GM13976 (cell line): ENCODE data around the gene MCTP1.
"Not testable (repeated sequence)": the region's sequence is repeated elsewhere in the genome, so short reads cannot be mapped to it uniquely, and the experiment has no call there.

ENCODE experiments used
- DNase-seq: peaks from one replicate; pipeline ENCODE4 v3.0.0; 2012; ENCODE audit warnings: low spot score
- CTCF ChIP-seq: IDR thresholded peaks from 2 replicates; pipeline ENCODE4 v1.5.1; 2012; ENCODE audit warnings: borderline replicate concordance, mild to moderate bottlenecking; ENCODE audit not compliant: insufficient read depth; ENCODE audit errors: extremely low read depth, missing control alignments, control extremely low read depth
- in situ Hi-C: fragments of 300-500 bp; cut with MboI; formaldehyde crosslinking; loops from one replicate; pipeline ENCODE4 v1.12.0; 2022; ENCODE audit warnings: low sequenced_read_pairs, mixed read lengths, inconsistent platforms; ENCODE audit not compliant: unreplicated experiment

Gene MCTP1

GRCh38 chr5:94972268-94972667, 312.6 kb downstream of the MCTP1 start:
- in situ Hi-C loops: no loop called here
- no peak for DNase-seq
- TF ChIP-seq CTCF: no peak

GRCh38 chr5:94969174-94969573, 315.7 kb downstream of the MCTP1 start:
- DNase-seq: no peak
- in situ Hi-C loops: loop anchor here (5.0 kb wide), 1 partner anchor 293 kb away; no protein-coding TSS in a partner anchor
- TF ChIP-seq CTCF: no peak

- peak; percentile 41 for DNase-seq
- peak; percentile 39 for TF ChIP-seq CTCF
- in situ Hi-C loops: loop anchor here (5.0 kb wide), 1 partner anchor 294 kb away; no protein-coding TSS in a partner anchor
Observed at GRCh38 chr5:94968507-94969095, 316.3 kb downstream of the MCTP1 start.

- in situ Hi-C loops: loop anchor here (5.0 kb wide), 1 partner anchor 295 kb away; no protein-coding TSS in a partner anchor
- DNase-seq: no peak
- no peak for TF ChIP-seq CTCF
Observed at GRCh38 chr5:94967525-94967924, 317.4 kb downstream of the MCTP1 start.

- DNase-seq, in situ Hi-C loops: not testable (repeated sequence)
Observed at GRCh38 chr5:94959279-94959678, 325.6 kb downstream of the MCTP1 start.

- DNase-seq: no peak
- no peak for TF ChIP-seq CTCF
- in situ Hi-C loops: no loop called here
Observed at GRCh38 chr5:94945656-94946055, 339.2 kb downstream of the MCTP1 start.

GRCh38 chr5:94944160-94944559, 340.7 kb downstream of the MCTP1 start:
- in situ Hi-C loops: no loop called here
- TF ChIP-seq CTCF: no peak

More at GRCh38 chr5:94944160-94944559, 340.7 kb downstream of the MCTP1 start:
- DNase-seq: no peak
